ENCODE measurements around the gene NHLH2.

DNA sequence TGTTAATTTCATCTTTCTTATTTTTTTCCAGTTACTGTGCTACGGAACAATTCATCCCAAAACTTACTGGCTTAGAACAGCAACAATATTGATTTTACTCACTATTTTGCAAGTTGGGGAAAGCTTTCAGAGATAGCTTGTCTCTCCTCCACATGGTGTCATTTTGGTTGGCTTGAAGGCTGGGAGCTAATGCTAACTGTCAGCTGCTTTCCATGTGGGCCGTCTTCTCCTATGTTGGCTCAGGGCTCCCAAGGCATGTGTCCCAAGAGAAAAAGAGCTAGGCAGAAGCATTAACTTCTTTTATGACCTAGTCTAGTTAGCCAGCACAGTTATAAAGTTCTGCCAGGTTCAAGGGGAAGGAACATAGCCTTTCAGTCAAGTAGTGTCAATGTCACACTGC lies 38.5 kb downstream of the NHLH2 start:
- TF ChIP-seq, protein P1, sequence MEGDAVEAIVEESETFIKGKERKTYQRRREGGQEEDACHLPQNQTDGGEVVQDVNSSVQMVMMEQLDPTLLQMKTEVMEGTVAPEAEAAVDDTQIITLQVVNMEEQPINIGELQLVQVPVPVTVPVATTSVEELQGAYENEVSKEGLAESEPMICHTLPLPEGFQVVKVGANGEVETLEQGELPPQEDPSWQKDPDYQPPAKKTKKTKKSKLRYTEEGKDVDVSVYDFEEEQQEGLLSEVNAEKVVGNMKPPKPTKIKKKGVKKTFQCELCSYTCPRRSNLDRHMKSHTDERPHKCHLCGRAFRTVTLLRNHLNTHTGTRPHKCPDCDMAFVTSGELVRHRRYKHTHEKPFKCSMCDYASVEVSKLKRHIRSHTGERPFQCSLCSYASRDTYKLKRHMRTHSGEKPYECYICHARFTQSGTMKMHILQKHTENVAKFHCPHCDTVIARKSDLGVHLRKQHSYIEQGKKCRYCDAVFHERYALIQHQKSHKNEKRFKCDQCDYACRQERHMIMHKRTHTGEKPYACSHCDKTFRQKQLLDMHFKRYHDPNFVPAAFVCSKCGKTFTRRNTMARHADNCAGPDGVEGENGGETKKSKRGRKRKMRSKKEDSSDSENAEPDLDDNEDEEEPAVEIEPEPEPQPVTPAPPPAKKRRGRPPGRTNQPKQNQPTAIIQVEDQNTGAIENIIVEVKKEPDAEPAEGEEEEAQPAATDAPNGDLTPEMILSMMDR (IDR thresholded peaks at IDR 0.05): no peak
- TF ChIP-seq POLR2A (IDR thresholded peaks at IDR 0.05) (no peak), EP300 (IDR thresholded peaks at IDR 0.05) (no peak)
